CD1c-positive myeloid dendritic cell (primary cell): Measurements from ENCODE around the gene AUH.
"Not testable (repeated sequence)": the region's sequence is repeated elsewhere in the genome, so short reads cannot be mapped to it uniquely, and the experiment has no call there.

Experiments
- DNase-seq: peaks from one replicate; pipeline ENCODE4 v3.0.0-alpha.2; 2016; ENCODE audit errors: extremely low spot score

Gene AUH

GRCh38 chr9:91208419-91208745 lies 153.3 kb downstream of the AUH start:
- no peak for DNase-seq

DNA sequence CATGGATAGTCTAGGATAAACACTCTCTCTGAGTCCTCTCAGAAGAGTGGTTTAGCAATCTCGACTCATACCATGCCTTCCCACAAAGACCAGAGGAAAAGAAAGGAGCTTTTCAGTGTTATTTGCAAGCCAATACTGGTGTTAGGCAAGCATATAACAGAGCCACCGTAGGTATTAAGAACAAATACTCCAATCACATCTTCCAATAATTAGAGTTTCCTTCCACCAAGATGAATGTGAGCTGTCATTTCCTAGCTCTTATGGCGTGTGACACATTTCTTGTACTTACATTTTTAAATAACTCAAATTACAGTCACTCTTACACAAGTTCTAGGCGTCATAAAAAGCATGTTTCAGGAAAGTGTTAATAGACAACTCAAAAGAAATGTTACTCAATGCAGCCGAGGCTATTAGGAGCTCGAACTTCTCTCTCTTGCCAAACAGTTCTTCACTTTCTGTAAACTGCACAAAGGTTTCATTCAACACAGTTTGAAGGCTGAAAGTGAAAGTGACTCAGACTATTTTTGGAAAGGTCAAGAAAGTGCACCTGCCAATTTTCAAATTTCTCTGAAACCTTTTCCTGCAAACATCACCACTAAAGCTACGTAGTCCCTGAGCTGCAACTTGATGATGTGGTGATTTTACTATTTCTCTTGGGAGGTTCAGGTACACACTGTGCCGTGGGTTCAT lies 153.8 kb downstream of the AUH start:
- peak; percentile 75 for DNase-seq

DNA sequence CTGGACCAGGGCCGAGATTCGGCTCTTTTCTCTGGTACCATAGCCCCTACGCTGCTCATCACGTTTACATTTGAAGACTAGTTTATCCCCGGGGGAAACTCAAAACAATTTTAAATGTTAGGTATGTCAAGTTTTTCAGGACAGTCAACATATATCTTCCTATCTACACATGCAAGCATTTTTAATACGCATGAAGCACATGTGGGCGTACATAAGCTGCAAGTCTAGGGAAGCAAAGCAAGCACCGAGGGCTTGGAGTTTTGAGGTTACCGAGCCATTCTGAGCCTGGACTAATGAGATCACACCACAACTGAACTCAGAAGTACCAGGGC lies 154.4 kb downstream of the AUH start:
- peak; percentile 41 for DNase-seq

GRCh38 chr9:91206806-91207205 lies 154.9 kb downstream of the AUH start:
- no peak for DNase-seq

GRCh38 chr9:91202736-91203283 lies 158.9 kb downstream of the AUH start:
- DNase-seq, result no peak

DNA sequence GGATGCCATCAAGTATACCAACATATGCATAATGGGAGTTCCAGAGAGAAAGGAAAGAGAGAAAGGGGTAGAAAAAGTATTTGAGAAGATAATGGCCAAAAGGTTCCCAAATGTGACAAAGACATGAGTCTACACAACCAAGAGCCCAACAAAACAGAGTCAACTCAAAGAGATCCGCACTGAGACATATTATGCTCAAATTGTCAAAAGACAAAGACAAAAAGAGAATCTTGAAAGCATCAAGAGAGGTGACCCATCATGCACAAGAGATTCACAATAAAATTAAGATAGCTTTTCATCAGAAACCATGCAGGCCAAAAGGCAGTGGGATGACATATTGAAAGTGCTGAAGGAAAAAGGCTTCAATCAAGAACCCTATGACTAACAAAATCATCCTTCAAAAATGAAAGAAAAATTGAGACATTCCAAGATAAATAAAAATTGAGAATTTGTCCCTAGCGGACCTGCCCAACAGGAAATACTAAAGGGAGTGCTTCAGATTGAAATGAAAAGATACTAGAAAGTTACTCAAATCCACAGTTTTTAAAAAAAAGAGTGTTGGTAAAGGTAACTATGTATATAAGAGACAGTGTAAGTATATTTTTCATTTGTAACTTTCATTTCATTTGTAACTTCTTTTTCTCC lies 160.9 kb downstream of the AUH start:
- DNase-seq, result no peak

DNA sequence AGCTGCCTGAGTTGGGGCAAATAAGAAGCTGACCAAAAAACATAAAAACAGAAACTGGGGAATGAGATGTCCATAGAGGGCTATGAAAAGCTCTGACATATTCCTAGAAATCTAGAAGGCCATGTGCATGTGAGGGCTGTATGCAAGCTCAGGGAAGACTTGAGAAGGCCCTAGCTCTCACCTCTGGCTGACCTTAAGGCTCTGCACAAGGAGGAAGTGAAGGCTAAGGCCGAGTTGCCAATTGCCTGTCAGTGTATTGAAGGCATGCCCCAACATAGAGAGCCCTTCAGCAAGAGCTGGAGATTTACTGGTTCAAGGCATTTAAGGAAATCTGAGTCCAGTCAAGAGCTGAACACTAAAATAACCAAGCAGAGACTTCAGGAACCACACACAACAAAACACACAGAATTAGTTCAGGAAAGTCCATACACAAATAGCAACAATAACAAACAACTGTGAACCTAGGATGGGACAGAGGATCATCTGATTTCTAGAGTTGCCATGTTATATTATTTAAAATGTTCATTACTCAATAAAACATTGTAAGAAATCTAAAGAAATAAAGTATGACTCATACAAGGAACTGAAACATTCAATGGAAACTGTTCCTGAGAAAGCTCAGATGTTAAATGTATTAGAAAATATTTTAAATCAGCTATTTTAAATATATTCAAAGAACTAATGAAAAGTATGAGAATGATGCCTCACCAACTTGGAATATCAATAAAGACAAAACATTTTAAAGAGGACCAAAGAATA lies 161.8 kb downstream of the AUH start:
- DNase-seq, result peak; percentile 77

DNA sequence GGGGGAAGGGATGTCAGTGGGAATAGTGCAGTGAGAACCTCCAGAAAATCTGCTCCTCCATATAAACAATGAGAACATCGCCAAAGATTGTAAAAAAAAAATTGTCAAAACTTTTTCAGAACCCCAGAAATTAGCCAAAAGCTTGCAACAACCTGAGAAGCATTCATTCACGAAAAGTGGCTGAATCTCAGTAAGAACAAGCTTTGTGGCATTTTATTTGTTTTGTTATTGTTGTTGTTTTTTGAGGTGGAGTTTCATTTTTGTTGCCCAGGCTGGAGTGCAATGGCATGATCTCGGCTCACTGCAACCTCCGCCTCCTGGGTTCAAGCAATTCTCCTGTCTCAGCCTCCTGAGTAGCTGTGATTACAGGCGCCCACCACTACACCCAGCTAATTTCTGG lies 162.8 kb downstream of the AUH start:
- not testable (repeated sequence) for DNase-seq

- DNase-seq, result no peak
These were observed 163.3 kb downstream of the AUH start for GRCh38 chr9:91198405-91198804.

GRCh38 chr9:91197232-91198181 lies 164.2 kb downstream of the AUH start:
- DNase-seq, result peak; percentile 95

GRCh38 chr9:91196103-91196950 lies 165.4 kb downstream of the AUH start:
- DNase-seq, result no peak

DNA sequence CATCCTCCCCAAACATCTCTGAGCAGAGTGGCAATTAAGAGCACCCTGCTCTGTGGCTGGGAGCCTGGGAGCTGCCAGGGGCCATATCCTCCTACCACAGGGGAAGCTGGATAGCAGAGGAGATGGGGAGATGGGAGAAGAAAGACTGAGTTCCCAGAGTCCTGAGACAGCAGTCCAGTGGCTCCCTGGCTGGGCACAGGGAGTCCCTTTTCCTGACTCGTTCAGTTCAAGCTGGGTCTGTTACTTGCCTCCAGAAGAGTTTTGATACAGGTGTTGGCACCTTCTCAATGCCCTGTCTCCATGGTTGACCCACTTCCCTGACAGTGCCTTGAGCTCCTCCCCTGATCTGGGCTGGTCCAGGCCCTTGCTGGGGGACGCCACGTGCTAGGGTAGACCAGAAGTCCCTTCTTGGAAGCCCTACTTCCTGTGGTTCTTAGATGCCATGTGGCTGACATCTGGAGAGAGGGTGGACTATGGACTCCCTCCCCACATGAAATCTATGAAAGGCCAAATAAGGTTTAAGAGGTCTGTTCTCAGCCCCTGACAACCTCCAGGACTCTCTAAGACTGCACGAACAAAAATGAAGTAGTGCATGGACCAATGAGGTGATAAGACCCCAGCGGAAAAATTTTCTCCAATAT lies 166.2 kb downstream of the AUH start:
- DNase-seq, result no peak

DNA sequence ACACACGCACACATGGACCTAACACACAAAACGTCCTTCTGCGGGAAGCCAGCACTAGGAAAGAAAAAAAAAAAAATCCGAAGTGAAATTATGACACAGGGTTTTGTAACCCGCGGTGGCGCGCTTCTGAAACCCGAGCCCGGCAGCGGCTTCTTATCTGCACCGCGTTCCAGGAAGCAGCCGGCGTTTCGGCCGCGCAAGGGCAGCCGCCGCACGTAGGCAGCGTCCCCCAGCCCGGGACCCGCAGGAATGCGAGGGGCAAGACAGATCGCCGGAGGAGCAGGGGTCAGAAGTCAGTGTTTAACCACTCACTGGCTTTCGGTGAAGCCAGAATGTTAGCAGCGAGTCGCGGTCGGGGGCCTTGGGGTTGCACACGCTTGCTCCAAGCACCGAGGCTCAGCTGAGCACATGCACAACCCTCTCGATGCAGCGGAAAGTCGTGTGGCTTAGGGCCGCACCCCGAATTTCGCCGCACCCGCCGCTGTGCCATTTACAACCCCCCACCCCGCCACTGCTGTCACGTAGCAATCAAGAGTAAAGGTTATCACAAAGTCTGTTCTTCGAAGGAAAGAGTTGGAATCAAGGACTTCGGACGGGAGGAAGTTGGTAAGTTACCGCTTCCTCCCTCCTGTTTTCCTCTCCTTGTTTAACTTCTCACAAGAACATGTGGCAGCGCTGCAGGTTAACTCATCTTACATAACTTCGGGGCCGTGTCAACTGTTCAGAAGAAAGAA lies 167.9 kb downstream of the AUH start:
- peak; percentile 94 for DNase-seq

GRCh38 chr9:91193087-91193657 lies 168.5 kb downstream of the AUH start:
- DNase-seq, result peak; percentile 97

DNA sequence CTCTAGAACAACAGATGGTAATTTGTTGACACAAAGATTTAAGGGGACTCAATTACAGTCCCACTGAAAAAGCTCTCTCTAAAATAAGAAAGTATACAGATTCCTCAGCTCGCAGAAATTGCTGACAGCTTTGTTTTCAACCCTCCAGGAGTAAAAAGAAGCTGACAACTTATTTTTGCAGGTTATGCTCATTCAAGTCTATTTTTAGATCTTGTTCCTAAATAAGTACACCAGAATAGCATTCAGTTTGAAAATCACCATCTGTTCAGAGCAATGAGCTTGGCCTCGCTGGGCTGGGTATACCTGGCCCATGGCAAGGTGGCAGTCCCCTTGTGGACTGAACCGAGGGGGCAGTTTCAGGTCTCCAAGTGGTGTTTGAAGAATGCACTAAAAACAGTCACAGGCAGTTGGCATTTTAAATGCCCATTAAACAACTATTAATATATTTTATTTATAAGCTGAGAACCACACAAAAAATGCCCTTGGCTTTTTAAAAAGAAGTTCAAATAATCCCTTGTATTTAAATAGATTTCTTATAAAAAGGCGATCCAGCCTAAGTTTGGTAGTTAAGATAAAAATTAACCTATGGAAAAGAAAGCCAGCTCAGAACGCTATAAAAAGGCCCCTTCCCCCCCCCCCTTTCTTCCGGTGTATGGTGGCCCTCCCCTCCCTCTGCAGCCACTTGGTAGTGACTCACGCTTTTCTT lies 169.2 kb downstream of the AUH start:
- DNase-seq, result peak; percentile 29

GRCh38 chr9:91191411-91192380 lies 170.0 kb downstream of the AUH start:
- peak; percentile 37 for DNase-seq

GRCh38 chr9:91190062-91190461 lies 171.7 kb downstream of the AUH start:
- no peak for DNase-seq
